Prostate gland (tissue), 2 donors: Measurements from ENCODE around the gene KCNMB4. TPM values are rescaled to one million over a fixed set of nuclear protein-coding genes. Genes with fewer than 3 reads are reported as not detected.

Source experiments
- DNase-seq: peaks from one replicate; pipeline ENCODE4 v3.0.0-alpha.2; 2019; ENCODE audit warnings: low spot score
- H3K27ac ChIP-seq, 2 donors: fragments of 200-600 bp; sonication (generic); 2 replicates each; pipeline ENCODE4 v1.5.1; 2017 to 2019
- H3K27me3 ChIP-seq: fragments of 200-600 bp; sonication (generic); replicated peaks from 2 replicates; pipeline ENCODE4 v1.5.1; 2019; ENCODE audit not compliant: insufficient read depth
- H3K36me3 ChIP-seq, 2 donors: fragments of 200-600 bp; sonication (generic); 1 replicate in 1 of 2; 2 replicates in 1 of 2; pipeline versions ENCODE4 v1.5.1 to v1.8.1; 2017 to 2019
- H3K4me1 ChIP-seq: fragments of 200-600 bp; sonication (generic); replicated peaks from 2 replicates; pipeline ENCODE4 v1.5.1; 2019
- H3K4me3 ChIP-seq, 2 donors: fragments of 200-600 bp; sonication (generic); 2 replicates each; pipeline ENCODE4 v1.5.1; 2017 to 2019
- H3K9me3 ChIP-seq: fragments of 200-600 bp; sonication (generic); 2 replicates; pipeline ENCODE4 v1.5.1; 2017
- POLR2A ChIP-seq: fragments of 450-650 bp; IDR thresholded peaks from one replicate; pipeline ENCODE4 v1.6.1; 2016; ENCODE audit warnings: antibody characterized with exemption, mild to moderate bottlenecking
- POLR2AphosphoS5 ChIP-seq: sonication (generic); formaldehyde crosslinking; IDR thresholded peaks from one replicate; pipeline ENCODE4 v1.6.1; 2017; ENCODE audit warnings: antibody characterized with exemption
- WGBS: methylation state at CpG from one replicate; pipeline ENCODE4 v1.1.5; 2018; 5-methylcytosine and 5-hydroxymethylcytosine counted together
- intact Hi-C: fragments of 100-400 bp; cut with DNase I; formaldehyde crosslinking; loops from one replicate; pipeline ENCODE4 v1.14.2; 2022
- total RNA-seq, 2 donors: library from RNA; depleted of rRNA; stranded (reverse); fragments of >200 nt; gene quantifications; one replicate each; pipeline ENCODE4 v1.1.0, GENCODE V29; 2016
- TF ChIP-seq, protein P1 (sequence below), 4 experiments: fragments of 200-600 bp in 2 of 4; fragments of 450-650 bp in 2 of 4; sonication (generic) in 2 of 4; IDR thresholded peaks; 1 replicate in 3 of 4; 2 replicates in 1 of 4; pipeline ENCODE4 v1.5.1; 2016 to 2019; ENCODE audit warnings: antibody characterized with exemption in 4 of 4, mild to moderate bottlenecking in 2 of 4, moderate library complexity in 2 of 4

The KCNMB4 gene
- total RNA-seq, 2 donors from 2014 or later: 1.5 to 4.8 TPM

GRCh38 chr12:70443062-70443673 lies 77.1 kb downstream of the KCNMB4 start:
- DNase-seq: no peak
- H3K4me1 ChIP-seq: no peaks in the 10 kb centered on the region
- intact Hi-C loops: no loop called here
- H3K9me3 ChIP-seq: no peaks in the 10 kb centered on the region
- no peak for TF ChIP-seq POLR2A
- TF ChIP-seq, protein P1, sequence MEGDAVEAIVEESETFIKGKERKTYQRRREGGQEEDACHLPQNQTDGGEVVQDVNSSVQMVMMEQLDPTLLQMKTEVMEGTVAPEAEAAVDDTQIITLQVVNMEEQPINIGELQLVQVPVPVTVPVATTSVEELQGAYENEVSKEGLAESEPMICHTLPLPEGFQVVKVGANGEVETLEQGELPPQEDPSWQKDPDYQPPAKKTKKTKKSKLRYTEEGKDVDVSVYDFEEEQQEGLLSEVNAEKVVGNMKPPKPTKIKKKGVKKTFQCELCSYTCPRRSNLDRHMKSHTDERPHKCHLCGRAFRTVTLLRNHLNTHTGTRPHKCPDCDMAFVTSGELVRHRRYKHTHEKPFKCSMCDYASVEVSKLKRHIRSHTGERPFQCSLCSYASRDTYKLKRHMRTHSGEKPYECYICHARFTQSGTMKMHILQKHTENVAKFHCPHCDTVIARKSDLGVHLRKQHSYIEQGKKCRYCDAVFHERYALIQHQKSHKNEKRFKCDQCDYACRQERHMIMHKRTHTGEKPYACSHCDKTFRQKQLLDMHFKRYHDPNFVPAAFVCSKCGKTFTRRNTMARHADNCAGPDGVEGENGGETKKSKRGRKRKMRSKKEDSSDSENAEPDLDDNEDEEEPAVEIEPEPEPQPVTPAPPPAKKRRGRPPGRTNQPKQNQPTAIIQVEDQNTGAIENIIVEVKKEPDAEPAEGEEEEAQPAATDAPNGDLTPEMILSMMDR (IDR thresholded peaks at IDR 0.05): no peak
- no peak for TF ChIP-seq POLR2AphosphoS5
- WGBS: 0% methylated on average over 1 of the region's 1 CpG
- H3K27ac ChIP-seq: no peak overlapping the region
- no peaks in the 10 kb centered on the region for H3K27me3 ChIP-seq
- H3K4me3 ChIP-seq: no peak overlapping the region
- H3K36me3 ChIP-seq: no peaks in the 10 kb centered on the region

GRCh38 chr12:70444903-70445302 lies 78.8 kb downstream of the KCNMB4 start:
- Histone ChIP-seq H3K9me3 (no peaks in the 10 kb centered on the region), H3K27me3 (no peaks in the 10 kb centered on the region), H3K4me1 (no peaks in the 10 kb centered on the region), H3K36me3 (no peaks in the 10 kb centered on the region), H3K4me3 (no peak overlapping the region), H3K27ac (no peak overlapping the region)
- WGBS: 46% methylated on average over 4 of the region's 4 CpGs
- no peak for DNase-seq
- TF ChIP-seq, protein P1 (IDR thresholded peaks at IDR 0.05): no peak
- TF ChIP-seq POLR2A: no peak
- TF ChIP-seq POLR2AphosphoS5: no peak
- intact Hi-C loops: no loop called here

- H3K4me3 ChIP-seq: no peak overlapping the region
- WGBS: 88% methylated on average over 4 of the region's 4 CpGs
Observed at GRCh38 chr12:70448371-70448770, 82.3 kb downstream of the KCNMB4 start.

GRCh38 chr12:70449074-70449752 lies 83.1 kb downstream of the KCNMB4 start:
- Histone ChIP-seq H3K9me3 (no peaks in the 10 kb centered on the region), H3K27ac (no peak overlapping the region), H3K27me3 (no peaks in the 10 kb centered on the region), H3K4me3 (no peak overlapping the region), H3K4me1 (no peaks in the 10 kb centered on the region), H3K36me3 (no peaks in the 10 kb centered on the region)
- no peak for DNase-seq
- no peak for TF ChIP-seq POLR2AphosphoS5
- TF ChIP-seq POLR2A: no peak
- TF ChIP-seq, protein P1 (IDR thresholded peaks at IDR 0.05): no peak
- WGBS: 75% methylated on average over 13 of the region's 13 CpGs
- intact Hi-C loops: no loop called here

More at GRCh38 chr12:70448371-70448770, 82.3 kb downstream of the KCNMB4 start:
- TF ChIP-seq POLR2A: no peak
- TF ChIP-seq, protein P1 (IDR thresholded peaks at IDR 0.05): no peak
- no peak for TF ChIP-seq POLR2AphosphoS5
- H3K36me3 ChIP-seq: no peaks in the 10 kb centered on the region
- H3K27me3 ChIP-seq: no peaks in the 10 kb centered on the region
- H3K27ac ChIP-seq: no peak overlapping the region
- intact Hi-C loops: no loop called here
- H3K4me1 ChIP-seq: no peaks in the 10 kb centered on the region
- H3K9me3 ChIP-seq: no peaks in the 10 kb centered on the region
- DNase-seq: no peak
